Measurements from ENCODE around the gene RGMA.

DNA sequence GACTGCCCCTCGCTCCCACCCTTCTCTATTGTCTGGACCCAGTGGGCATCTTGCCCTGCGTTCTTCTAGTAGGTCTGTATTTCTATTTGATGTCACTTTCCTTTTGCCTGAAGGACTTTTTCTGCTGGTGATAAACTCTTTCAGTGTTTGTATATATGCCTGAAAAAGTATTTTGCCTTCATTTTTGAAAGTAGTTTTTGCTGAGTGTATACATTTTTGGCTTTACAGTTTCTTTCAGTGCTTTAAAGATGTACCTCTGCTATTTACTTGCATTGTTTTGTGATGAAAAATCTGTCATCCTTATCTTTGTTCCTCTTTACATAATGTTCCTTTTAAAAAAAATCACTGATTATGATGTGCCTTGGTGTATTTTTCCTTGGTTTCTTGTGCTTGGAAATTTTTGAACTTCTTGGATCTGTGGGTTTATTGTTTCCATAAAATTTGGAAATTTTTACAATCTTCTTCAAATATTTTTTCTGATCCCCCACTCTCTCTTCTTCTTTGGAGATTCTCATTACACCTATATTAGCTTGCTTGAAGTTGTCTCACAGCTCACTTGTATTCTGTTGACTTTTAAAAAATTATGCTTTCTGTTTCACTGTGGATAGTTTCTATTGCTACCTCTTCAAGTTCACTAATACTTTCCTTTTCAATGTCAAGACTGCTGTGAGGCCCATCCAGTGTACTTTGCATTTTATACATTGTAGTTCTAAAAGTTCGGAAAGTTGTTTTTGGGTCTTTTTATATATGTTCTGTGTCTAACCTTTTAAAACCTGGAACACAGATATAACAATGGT, 67.8 kb downstream of the RGMA start:
- TF ChIP-seq TAF1 (IDR thresholded peaks at IDR 0.05; ENCODE audit: borderline replicate concordance, low read depth, low read length) (no peak), POLR2A (IDR thresholded peaks at IDR 0.05; ENCODE audit: low read depth, low read length) (no peak), POLR2AphosphoS5 (IDR thresholded peaks at IDR 0.05; ENCODE audit: low read depth, low read length) (no peak)

Measured in GM12892 (cell line).